HG03139 (cell line): ENCODE measurements around the gene DSC2.

Source experiments
- ATAC-seq: cut with Tn5 transposase; IDR thresholded peaks from one replicate; pipeline ENCODE4 v1.9.1; 2021; ENCODE audit not compliant: unreplicated experiment

DSC2 gene

DNA sequence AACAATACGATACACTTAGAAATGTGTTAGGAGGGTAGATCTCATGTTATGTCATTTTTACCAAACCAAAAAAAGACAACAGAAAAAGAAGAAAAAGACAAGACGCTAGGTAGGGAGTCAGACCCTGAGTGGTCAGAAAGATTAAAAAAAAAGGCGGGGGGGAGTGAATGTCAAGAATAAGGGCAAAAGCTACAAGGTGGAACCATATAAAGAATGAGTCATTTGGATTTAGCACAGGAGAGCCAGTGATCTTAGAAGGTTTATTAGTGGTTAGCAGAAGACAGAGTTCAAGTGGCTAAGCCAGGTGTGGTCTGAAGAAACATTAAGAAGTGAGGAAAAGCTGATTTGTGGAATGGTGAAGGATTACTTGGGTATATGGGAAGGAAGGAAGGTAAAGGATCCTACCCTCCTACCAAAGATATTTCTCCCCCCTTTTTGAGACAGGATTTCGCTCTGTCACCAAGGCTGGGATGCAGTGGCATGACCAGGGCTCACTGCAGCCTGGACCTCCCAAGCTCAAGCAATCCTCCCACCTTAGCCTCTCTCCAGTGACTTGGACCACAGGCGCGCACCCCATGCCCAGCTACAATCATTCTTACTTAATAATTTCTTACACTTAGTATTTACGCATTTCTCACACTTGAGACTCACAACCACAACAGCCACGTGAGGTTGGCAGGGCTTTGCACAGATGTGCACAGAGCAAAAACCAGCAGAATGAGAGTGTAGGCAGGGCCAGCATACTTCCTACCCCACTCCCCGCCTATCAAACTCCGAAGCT, 2.6 kb downstream of the DSC2 start:
- ATAC-seq: no peak

DNA sequence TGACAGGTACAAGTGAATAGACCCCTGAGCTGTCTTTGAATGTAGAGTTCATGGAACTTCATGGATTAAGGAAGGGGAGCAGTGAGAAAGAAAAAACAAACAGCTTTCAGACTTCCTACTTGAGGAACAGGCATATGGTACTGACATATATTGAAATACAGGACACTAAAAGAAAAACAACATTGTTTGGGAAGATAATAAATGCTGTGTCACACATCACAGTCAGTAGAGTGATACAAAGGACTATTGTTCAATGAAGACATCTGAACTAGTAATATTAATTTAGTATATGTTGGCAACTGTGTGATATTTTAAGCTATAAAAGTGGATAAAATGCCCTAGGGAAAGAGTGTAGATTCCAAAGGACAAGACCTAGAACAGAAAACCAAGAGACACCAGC, 3.3 kb downstream of the DSC2 start:
- ATAC-seq: no peak

DNA sequence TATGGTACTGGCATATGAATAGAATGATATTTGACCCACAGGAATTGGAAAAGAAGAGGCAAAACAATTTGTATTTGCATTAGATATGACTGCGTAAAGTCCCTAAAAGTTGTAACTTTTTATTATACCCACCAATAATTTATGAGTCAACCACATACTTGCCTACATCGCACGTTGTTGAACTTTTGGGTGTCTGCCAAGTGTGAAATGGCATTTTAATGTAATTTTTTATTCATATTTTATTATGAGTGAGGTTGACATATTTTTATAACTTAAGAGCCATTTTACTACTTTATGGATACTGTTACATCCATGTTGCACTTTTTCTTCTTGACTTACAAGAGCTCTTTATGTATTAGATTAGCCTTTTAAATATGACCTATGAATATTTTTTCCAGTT, 4.6 kb downstream of the DSC2 start:
- no peak for ATAC-seq

DNA sequence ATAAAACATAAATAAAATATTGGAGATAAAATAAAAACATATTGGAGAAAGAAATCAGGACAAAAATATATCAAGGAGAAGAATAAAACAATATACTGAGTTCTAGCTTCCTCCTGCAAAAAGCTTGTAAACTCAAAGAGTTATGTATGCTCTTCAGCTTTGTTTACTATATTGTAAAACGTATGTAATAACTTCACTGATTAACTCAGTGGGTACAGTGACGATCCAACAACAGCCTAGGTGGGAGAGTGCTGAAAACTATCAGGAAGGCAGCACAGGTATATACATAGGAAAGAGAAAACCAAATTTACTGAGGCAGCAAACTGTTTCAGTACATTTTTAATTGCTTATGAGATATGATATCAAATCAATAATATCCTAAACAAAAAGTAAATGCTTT, 8.3 kb downstream of the DSC2 start:
- no peak for ATAC-seq

DNA sequence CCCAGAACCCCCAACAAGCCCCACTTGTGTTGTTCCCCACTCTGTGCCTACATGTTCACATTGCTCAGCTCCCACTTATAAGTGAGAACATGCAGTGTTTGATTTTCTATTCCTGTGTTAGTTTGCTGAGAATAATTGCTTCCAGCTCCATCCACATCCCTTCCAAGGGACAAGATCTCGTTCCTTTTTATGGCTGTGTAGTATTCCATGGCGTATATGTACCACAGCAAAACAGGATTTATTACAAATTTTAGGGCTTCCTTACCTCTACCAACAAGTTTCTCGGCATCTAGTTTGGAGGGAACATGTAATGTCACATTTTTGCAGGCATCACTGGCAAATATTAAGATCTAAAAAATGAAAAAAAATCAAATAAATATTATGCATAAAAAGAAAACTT, 8.9 kb downstream of the DSC2 start:
- ATAC-seq: no peak

DNA sequence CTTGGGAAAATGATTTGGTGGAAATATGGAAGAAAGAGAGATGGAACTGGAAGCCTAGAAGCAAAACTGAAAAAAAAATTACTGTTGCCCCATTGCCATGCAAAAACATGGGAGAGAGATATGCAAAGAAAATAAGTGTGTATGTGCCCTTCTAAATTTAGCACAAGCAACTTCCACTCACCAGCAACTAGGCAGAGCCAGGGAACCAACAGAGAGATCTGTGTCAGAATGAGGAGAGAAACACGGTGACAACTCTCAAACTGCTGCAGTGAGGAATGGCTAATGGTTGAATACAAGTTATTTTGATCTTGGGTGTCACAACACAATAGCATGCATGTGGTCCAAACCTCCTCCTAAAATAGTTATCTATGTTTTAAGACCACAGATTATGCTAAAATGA, 10.9 kb downstream of the DSC2 start:
- no peak for ATAC-seq

DNA sequence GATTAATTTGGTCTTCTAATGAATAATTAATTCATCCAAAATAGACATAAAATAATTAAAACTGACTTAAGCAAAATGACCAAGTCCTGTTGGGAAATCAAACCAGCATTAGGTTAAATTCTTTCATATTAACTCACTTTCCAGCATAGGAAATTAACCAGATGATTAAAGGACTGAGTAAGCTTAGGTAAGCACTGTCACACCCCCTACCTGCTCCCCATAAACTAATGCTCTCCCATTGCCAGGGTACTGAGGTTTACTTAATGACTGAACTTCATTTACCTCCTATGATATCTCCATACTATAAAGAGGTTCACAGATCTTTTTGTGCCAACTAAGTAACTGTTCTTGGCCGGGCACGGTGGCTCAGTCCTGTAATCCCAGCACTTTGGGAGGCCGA, 13.7 kb downstream of the DSC2 start:
- ATAC-seq: no peak

DNA sequence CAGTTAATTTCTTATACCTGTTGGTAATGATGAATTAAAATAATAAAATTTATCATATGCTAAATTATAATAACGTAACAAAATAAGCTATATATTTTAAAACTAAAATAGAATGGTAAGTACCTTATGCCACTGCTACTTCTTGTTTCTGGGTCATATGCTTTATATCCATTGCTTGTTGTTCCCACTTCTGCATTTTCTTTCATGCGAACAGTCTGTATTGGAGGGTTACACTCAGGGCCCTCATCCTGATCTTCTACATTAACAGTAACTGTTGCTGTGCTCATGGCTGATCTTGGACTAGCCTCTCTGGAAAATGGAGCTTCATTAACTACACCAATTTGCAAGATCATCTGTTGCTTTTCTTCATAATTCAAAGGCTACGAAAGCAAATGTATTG, 22.2 kb downstream of the DSC2 start:
- ATAC-seq: no peak

DNA sequence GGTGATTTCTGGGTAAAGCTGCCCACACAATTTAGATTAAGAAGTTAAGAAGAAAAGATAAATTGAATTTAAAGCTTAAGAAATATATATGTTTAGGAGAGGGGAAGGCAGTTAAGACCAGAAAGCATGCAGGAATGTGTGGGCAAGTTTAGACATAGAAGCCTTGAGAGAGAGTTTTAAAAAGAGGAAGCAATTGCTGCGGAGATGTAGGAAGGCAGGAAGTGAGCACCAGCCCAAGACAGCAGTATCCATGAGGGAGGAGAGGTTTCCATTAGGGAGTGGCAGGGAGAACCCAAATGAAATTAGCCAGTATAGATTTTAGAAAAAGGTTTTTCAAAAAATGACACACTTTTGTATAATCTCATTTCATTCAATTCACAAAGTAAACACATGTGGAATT, 24.3 kb downstream of the DSC2 start:
- no peak for ATAC-seq

DNA sequence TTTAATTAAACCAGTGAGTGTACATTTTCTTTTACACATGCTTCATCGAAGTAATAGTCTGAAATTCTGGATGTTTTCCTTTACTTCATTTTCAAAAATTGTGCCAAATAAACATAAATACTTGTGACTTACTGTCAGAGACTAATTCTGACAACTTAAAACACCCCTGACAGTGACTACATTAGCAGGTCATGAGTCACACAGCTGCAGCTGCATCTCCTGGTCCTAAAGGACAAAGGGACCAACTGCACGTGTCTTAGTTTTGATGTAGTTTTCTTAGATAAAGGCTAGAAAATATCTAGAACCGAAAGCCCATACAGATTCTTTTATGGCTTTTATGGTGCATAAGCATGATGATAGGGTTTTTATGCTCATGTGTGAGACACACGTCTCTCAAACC, 30.0 kb downstream of the DSC2 start:
- no peak for ATAC-seq

DNA sequence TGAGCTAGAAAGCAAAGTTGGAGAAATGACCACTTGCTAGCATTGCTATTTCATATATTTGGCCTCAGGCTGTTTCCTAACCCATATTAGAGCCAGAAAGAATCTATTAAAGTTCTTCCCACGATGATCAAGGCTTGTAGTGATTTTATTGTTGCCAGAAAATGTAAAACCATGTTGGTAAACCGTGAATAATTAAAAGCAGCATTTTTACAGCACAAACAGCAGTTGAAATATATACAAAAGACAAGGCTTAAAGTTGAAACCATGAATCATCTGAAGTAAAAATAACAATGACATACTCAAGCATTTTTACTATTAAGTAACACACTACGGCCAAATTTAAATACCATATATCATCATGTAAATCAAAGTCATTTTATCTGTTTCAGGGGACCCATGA, 32.0 kb downstream of the DSC2 start:
- no peak for ATAC-seq

DNA sequence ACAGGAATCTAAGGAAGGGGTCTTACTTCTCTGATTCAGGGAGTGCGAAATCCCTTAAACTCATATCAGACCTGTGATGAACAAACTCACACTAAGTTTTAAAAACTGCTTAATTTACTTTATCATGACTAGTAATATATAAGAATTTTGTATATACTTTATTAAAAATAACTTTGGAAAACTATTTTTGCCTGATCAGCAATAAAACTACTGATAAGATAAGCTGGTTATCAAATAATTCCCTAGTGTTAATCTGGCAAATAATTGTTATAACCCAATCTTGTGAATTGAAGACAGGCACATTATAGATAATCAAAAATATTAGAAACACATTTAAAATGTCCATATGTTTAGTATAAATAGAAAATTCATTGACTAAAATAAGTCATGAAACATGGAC, 36.0 kb downstream of the DSC2 start:
- no peak for ATAC-seq

DNA sequence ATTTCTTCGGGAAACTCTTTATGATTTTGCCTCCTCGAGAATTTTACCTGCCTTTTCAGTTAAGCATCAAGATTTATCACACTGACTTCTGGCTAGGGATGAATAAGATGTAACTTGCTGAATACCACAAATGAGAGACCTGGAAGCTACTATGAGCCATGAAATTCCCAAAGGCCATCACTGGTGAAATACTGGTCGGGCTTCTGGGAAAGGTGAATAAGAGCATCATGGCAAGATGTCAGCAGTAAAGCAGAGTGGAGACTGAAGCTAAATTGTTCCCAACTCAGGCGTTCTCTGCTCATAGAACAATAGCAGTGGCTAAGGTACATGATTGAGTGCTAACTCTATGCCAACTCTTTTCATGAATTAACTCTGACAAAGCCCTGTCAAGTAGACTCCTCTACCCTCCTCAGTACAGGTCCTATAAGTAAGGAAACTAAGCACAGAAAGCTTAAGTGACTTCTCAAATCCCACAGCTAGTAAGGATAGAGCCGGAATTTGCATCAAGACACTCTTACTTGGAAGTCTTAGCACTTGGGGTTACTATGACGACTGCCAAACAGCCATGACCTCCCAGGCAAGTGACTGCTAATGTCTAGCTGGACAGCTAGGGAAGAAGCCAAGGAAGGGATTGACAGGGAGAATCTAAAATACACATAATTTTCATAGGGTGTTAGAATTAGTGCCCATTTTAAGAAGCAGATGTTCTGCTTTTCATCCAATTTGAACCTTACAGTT, 37.0 kb downstream of the DSC2 start:
- ATAC-seq: no peak

DNA sequence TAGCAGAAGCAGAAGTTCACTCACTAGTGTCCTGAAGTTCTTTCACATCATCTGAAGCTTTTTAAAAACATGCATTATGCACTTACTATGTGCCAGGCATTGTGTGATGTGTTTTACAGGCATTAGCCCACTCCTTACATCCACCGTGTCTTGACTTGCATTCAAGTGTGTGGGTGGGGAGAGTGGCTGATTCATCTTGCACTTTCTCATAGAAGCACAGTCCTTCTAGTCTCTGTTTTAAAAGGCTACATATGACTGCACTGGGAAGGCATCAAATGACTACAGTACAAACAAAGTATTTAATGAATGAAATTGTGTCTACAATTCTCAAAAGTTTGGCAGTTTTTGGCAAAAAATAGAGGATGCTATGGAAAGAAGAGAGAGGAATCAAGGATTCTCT, 38.1 kb downstream of the DSC2 start:
- no peak for ATAC-seq

DNA sequence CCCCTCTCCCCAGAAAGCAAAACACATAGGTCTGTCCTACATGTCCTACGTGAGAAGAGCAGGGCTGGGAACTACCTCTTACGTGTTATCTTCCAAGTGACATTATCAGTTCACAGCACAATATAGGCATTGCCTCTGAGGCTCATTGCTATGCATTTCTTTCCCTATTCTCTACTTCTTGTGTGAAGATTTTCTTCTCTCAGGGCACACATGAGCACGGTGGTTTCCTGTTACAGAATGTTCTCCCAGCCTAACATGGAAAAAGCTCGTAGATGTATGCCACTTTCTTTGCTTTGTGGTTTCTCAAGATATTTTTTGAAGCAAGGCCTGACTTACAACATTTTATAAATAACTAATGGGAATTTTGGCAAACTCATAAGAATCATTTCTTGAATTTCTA, 40.3 kb downstream of the DSC2 start:
- no peak for ATAC-seq

DNA sequence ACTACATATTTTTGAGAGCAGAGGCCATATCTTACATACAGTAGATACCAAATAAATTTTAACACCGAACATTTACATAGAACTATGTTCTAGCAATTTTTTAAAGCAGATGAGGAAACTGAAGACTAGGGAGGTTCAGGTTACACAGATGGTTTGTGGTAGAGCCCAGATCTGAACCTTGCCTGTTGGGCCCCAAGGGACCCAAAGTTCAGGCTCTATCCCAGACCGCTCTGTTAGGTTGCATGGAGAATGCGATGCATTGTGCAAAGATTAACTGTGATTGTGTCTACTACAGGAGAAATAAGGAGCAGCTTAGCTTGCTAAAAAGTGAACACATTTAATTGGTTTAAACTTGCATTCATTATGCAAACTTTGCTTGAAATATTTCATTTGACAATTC, 43.3 kb downstream of the DSC2 start:
- no peak for ATAC-seq

DNA sequence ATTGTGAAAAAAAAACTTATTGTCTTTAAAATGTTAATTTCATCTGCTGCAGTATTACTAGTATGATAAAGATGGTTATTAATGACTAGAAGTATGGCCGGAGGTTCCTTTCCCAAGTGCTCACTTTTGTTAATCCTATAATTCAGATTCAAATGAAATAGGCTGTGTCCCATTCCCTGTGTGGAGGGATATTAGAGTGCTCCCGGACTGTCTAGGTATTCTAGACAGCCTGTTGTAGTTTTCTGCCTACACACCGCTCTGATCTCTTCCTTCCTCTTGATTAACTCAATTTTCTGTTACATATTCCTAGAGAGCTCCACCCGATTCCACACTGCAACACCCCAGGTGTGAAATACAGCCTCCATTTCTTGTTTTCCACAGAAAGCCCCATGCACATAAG, 44.3 kb downstream of the DSC2 start:
- no peak for ATAC-seq

DNA sequence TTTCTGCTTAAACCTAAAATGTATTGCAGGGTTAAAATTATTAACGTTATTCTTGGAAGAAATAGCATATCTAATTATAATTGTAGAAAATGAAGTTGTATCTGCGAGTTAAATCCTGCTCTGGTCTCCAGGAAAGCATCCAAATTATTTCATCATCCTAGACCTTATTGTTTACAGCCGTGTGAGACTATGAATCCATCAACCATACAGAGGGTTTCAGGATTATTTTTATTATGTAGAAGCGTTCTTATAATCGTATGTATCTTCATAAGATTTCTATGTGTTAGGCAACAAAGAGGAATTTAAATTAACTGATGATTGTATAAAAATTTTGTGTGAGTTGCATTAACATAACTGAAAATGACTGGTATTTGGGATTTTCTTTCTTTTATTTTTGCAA, 45.2 kb downstream of the DSC2 start:
- no peak for ATAC-seq

DNA sequence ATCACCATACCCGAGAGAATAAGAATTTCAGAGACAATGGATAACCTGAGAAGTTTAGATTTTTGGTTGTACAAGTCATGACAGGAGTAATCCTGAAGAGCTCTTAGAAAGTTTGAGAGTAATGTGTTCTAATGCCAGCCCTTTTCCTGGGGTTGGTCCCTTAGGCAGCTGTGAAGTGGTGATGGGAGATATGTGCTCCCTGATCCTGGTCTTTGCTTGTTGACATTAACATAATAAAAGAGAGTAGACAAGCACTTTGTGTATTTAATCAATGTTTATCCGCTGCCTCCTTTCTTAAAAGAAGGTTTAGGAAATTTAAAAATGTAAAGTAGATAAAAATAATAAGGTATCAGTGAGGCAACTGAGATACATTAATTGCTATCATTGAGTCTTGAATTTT, 45.9 kb downstream of the DSC2 start:
- ATAC-seq: no peak

DNA sequence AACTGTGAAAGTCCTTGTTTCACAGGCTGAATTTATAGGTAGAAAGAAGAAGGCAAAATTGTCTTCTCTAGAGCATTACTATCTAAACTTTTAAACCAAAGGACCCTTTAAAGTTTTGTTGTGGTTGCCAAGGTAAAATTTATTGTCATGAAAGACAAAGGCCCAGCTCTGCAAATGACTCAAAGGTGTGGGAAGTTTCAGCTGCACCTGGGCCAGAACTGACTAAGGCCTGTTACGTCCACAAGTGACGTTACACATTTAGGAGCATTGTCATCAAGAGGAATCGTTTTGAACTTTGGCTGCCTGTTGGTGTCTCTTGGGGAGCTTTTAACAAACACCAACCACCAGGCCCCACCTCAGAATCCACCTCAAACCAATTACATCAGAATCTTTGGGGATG, 51.6 kb downstream of the DSC2 start:
- ATAC-seq: no peak

DNA sequence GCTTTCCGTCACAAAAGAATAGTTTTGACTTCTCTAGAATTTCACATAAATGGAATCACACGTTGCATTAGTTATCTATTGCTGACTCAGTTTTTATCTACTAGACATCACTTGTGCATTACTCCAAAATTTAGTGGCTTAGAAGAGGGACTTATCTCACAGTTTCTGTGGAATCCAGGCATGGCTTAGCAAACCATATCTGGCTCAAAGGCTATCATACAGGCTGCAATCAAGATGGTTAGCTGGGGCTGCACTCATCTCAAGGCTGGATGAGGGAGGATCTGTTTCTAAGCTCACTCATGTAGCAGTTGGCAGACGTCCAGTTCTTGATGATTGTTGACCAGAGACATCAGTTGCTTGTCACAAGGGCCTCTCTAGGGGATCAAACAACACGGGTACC, 53.0 kb downstream of the DSC2 start:
- ATAC-seq: no peak

DNA sequence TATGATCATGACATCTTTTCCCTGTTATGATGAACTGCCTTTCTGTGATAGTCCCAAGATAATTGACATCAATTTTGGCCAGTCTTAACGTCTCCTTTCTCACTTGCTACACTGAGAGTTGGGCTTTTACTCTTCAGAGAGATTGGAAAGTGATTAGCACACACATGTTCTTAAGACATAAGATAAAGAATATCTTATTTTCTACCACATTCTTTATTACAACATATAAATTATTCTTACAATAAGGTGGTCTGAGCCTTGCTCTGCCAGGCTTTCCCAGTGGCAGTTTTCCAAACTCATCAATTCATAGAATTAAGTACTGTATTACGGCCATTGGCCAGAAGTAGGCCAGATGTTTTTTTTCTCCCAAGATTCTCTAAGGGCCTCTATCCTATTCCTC, 54.0 kb downstream of the DSC2 start:
- no peak for ATAC-seq

DNA sequence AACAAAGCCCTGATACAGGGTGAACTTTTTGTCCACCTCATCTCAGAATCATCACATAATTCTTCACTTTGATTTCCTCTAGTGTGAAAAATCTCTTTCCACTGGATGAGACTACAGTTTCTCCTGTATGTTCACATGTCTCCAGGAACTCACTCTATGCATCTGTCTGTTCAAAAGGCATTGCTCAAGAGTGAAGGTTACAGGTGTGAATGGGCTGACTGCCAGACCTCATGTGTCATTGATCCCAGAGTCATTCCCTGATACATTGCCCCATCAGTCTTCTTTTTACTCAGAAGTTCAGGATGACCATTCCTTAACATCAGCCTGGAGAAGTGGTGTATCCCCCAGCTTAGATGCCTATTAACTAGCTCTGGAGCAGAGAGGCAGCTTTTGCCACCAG, 55.3 kb downstream of the DSC2 start:
- ATAC-seq: no peak
